ENCODE measurements around the gene ITFG1. TPM values are rescaled to one million over a fixed set of nuclear protein-coding genes. Genes with fewer than 3 reads are reported as not detected.
A peak's percentile ranks its signal among the peaks of the same experiment; 100 is the strongest.
"Not testable (repeated sequence)": the region's sequence is repeated elsewhere in the genome, so short reads cannot be mapped to it uniquely, and the experiment has no call there.

Gene ITFG1
- total and polyA plus RNA-seq, 2 of the 13 experiments (the other 11 are each of a cell fraction or from before 2014, with no cell fraction given): 74.5 to 150 TPM

GRCh38 chr16:47473792-47474191 is 12.9 kb upstream of the ITFG1 start (continued):
- TF ChIP-seq ZEB1 (IDR thresholded peaks at IDR 0.05; ENCODE audit: insufficient replicate concordance, low read depth) (no peak), CEBPG (CRISPR knock-in tag; IDR thresholded peaks at IDR 0.05) (0 out of 2 replicates have a peak, but pooled peaks have one; percentile 20), ZKSCAN5 (CRISPR knock-in tag; IDR thresholded peaks at IDR 0.05) (no peak), DMAP1 (CRISPR knock-in tag; IDR thresholded peaks at IDR 0.05) (no peak), GATAD2A (CRISPR knock-in tag; IDR thresholded peaks at IDR 0.05) (0 out of 2 replicates have a peak, but pooled peaks have one; percentile 30), ARID3A (IDR thresholded peaks at IDR 0.05; ENCODE audit: low read depth, low read length) (peak; percentile 68)

DNA sequence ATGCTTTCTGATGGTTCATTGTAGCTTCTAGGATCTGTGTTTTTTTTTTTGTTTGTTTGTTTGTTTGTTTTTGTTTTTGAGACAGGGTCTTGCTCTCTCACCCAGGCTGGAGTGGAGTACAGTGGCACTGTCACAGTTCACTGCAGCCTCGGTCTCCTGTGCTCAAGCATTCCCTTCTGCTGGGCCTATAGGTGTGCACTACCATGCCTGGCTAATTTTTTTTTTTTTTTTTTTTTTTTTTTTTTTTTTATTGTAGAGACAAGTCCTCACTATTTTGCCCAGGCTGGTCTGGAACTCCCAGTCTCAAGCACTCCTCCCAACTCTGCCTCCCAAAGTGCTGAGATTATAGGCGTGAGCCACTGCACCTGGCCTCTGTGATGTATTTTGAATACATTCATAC is 12.1 kb upstream of the ITFG1 start:
- WGBS (ENCODE audit: low lambda C conversion rate): 94% methylated on average over 2 of the region's 2 CpGs
- H3K4me3 ChIP-seq (replicated peaks in 1 of 3; ENCODE audit: insufficient read depth in 1 of 3, low read depth in 2 of 3, low read length in 3 of 3); H2AFZ ChIP-seq (ENCODE audit: low read length); H3K9ac ChIP-seq (ENCODE audit: insufficient read depth, low read depth, low read length); FAIRE-seq; in situ Hi-C loops (cut with HindIII; ENCODE audit: extremely low pct_ligation_motif_present, low pct_unique_long_range_greater_than_20kb); BruUV-seq (replicated peaks); H4K20me1 ChIP-seq (ENCODE audit: insufficient read depth, low read length); ATAC-seq; H3K9me3 ChIP-seq (ENCODE audit: low read length); CTCF ChIA-PET (ENCODE audit: low intra/inter-chr PET ratio, low total read pairs); H3K27me3 ChIP-seq (ENCODE audit: control insufficient read depth in 1 of 2, insufficient read depth in 2 of 2, low read length in 2 of 2); H3K36me3 ChIP-seq (replicated peaks in 1 of 2; ENCODE audit: control insufficient read depth in 1 of 2, insufficient read depth in 2 of 2, low read length in 2 of 2); intact Hi-C loops (cut with micrococcal nuclease; ENCODE audit: unreplicated experiment); H3K4me2 ChIP-seq (ENCODE audit: low read depth, low read length); DNase-seq (ENCODE audit: low spot score): not testable (repeated sequence)
- Histone ChIP-seq H3K79me2 (ENCODE audit: insufficient read depth, low read length) (peaks cover 54% of the 10 kb centered on the region), H3K4me1 (ENCODE audit: insufficient read depth, low read length) (peaks cover 73% of the 10 kb centered on the region), H3K27ac (ENCODE audit: extremely low read length, insufficient read depth, low read length) (peak overlapping the region; percentile 16)
- POLR2A ChIA-PET: interaction anchor here (4.7 kb wide), 1 partner anchor 11 kb away, joined by 37 read pairs; the partner anchor contains the start of genes ITFG1 and PHKB
- TF ChIP-seq, protein P1, sequence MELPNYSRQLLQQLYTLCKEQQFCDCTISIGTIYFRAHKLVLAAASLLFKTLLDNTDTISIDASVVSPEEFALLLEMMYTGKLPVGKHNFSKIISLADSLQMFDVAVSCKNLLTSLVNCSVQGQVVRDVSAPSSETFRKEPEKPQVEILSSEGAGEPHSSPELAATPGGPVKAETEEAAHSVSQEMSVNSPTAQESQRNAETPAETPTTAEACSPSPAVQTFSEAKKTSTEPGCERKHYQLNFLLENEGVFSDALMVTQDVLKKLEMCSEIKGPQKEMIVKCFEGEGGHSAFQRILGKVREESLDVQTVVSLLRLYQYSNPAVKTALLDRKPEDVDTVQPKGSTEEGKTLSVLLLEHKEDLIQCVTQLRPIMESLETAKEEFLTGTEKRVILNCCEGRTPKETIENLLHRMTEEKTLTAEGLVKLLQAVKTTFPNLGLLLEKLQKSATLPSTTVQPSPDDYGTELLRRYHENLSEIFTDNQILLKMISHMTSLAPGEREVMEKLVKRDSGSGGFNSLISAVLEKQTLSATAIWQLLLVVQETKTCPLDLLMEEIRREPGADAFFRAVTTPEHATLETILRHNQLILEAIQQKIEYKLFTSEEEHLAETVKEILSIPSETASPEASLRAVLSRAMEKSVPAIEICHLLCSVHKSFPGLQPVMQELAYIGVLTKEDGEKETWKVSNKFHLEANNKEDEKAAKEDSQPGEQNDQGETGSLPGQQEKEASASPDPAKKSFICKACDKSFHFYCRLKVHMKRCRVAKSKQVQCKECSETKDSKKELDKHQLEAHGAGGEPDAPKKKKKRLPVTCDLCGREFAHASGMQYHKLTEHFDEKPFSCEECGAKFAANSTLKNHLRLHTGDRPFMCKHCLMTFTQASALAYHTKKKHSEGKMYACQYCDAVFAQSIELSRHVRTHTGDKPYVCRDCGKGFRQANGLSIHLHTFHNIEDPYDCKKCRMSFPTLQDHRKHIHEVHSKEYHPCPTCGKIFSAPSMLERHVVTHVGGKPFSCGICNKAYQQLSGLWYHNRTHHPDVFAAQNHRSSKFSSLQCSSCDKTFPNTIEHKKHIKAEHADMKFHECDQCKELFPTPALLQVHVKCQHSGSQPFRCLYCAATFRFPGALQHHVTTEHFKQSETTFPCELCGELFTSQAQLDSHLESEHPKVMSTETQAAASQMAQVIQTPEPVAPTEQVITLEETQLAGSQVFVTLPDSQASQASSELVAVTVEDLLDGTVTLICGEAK (IDR thresholded peaks at IDR 0.05): peak; percentile 35; the same call in 1 of the 2 replicates
- TF ChIP-seq, protein P1 (CRISPR knock-in tag; IDR thresholded peaks at IDR 0.05): not testable (repeated sequence)
- TF ChIP-seq ZNF362 (CRISPR knock-in tag; IDR thresholded peaks at IDR 0.05; ENCODE audit: borderline replicate concordance): peak; percentile 60; the same call in 1 of the 2 replicates

All from HepG2 (cell line).